ACHN (cell line): Measurements from ENCODE around the gene ELMOD1.
"Not testable (repeated sequence)": the region's sequence is repeated elsewhere in the genome, so short reads cannot be mapped to it uniquely, and the experiment has no call there.

Source experiments
- DNase-seq: peaks from one replicate; pipeline ENCODE4 v3.0.0-alpha.2; 2015
- in situ Hi-C: cut with HindIII; loops from 2 replicates; pipeline ENCODE4 v1.10.0; 2017; ENCODE audit warnings: low sequenced_read_pairs, low pct_ligation_motif_present, low pct_unique_long_range_greater_than_20kb

ELMOD1 gene

GRCh38 chr11:107590460-107591377, at the start of gene ELMOD1:
ELMOD1 (plus strand) TSS chr11:107591147; CDS start chr11:107618190, 27,043 bp downstream.
- peak; percentile 53 for DNase-seq
- in situ Hi-C loops: no loop called here

- in situ Hi-C loops: no loop called here
- no peak for DNase-seq
Observed at GRCh38 chr11:107545101-107545514, 45.8 kb upstream of the ELMOD1 start.

DNA sequence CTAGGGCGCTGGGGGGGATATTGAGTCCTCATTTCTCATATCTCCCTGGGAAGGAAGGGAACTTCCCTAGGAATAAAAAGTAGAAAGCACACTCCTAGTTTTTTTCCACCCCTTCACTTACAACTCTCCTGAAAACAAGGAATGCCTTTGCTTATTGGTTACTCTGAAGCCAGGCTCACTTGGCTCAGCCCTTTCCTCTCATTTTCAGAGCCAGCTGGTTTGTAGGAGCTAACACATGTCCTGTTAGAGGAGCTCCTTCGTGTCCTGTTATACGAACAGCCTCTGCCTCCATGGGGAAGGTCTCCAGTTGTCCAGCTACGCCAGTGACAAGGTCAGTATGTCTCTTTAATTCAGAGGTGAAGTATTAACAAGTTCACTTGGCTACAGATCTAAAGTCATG, 43.0 kb upstream of the ELMOD1 start:
- no peak for DNase-seq
- in situ Hi-C loops: no loop called here

- peak; percentile 49 for DNase-seq
- in situ Hi-C loops: no loop called here
Observed at GRCh38 chr11:107549253-107549953, 41.5 kb upstream of the ELMOD1 start.

DNA sequence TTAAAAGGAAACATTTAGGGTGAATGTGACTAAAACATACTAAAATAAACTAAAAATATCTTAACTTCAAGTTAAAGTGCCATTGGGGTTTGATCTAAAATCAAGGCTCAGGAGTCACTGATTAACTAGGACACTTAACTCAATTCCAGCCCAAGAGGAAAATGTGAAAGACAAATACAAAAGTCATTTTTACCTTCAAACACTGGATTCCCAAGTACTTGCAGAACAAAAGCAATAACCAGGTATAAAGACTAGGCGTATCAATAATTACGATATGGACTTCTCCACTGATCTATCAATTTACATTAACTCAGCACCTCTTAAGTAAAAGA, 41.0 kb upstream of the ELMOD1 start:
- no peak for DNase-seq
- in situ Hi-C loops: no loop called here

GRCh38 chr11:107550304-107550703, 40.6 kb upstream of the ELMOD1 start:
- in situ Hi-C loops: no loop called here
- no peak for DNase-seq

DNA sequence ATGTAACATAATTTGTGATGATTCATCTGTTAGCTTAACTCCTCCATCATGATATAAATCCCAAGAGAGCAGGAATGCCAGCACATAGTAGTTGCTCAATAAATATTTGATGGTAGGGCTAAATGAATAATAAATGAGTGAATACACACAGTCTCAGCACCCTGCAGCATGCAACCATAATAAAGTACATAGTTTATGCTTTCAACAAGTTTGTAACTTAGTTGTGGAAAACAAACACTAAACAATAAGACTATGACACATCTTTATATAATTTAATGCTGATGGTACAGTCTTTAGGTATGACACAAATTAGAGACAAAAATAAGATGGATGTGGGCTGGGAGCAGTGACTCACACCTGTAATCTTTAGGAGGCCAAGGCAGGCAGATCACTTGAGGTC, 29.3 kb upstream of the ELMOD1 start:
- in situ Hi-C loops: no loop called here
- DNase-seq: no peak

DNA sequence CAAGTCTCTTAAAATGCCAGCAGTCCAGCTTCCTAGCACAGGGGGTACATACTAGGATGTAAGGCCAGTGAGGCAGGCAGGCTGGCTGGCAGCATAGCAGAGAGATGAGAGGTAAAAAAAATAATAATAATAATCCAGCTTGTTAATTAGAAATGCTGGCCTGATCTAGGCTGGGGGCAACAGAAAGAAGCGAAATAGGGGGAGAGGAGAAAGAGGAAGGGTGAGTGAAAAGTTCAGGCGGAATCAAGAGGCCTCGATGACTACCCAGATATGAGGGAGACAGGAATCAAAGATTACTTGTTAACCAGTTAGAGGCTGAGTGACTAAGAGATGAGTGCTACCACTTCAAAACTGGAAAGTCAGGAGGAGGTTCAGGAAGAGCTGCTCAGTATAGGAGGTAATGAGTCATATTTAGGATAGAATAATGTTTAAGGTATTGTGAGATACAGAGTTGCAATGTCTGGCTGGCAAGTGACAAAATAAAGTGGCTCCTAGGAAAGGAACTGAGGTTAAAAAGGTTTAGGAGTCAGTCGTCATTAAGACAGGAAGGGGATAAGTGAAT, 28.2 kb upstream of the ELMOD1 start:
- peak; percentile 91 for DNase-seq
- in situ Hi-C loops: no loop called here

DNA sequence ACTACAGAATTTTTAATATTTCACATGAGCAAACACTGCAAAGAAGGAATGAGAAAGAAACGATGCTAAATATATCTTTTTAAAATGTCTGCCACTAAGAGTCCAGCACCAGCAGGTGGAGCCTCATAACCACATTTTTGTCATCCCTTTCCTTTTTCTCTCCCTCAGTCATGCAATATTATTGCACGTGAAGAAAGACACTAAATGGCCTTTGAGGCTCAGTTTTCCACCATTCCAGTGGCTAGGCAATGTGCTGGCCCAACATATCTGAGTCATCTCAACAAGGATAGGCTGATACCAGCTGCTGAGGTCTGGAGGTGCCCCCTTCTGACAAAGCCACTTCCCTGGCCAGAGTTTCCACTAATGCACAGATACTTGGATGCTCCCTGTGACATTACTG, 27.2 kb upstream of the ELMOD1 start:
- DNase-seq: peak; percentile 59
- in situ Hi-C loops: no loop called here

GRCh38 chr11:107564877-107565218, 26.1 kb upstream of the ELMOD1 start:
- in situ Hi-C loops: no loop called here
- DNase-seq: no peak

GRCh38 chr11:107565219-107565937, 25.6 kb upstream of the ELMOD1 start, which contains the start of gene ALKBH8:
ALKBH8 (minus strand) TSS chr11:107565735; CDS start chr11:107560893, 4,842 bp downstream.
- DNase-seq: peak; percentile 70
- in situ Hi-C loops: no loop called here

DNA sequence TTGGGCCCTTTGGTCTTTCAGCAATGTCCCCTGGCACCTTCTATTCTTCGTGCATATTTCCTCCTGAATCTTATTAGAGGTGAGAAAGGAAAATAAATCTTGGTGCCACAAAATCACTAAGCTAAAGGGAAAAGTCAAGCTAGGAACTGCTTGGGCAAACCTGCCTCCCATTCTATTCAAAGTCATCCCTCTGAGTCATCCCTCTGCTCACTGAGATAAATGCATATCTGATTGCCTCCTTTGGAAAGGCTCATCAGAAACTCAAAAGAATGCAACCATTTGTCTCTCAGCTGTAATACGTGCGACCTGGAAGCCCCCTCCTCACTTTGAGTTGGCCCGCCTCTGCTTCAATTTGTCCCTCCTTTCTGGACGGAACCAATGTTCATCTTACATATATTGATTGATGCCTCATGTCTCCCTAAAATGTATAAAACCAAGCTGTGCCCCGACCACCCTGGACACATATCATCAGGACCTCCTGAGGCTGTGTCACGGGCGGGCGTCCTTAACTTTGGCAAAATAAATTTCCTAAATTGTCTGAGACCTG, 24.9 kb upstream of the ELMOD1 start:
- DNase-seq, in situ Hi-C loops: not testable (repeated sequence)

- DNase-seq: no peak
- in situ Hi-C loops: no loop called here
Observed at GRCh38 chr11:107566569-107566968, 24.4 kb upstream of the ELMOD1 start.

- DNase-seq: no peak
- in situ Hi-C loops: no loop called here
Observed at GRCh38 chr11:107567739-107568335, 23.1 kb upstream of the ELMOD1 start.

- in situ Hi-C loops: no loop called here
- no peak for DNase-seq
Observed at GRCh38 chr11:107570015-107570414, 20.9 kb upstream of the ELMOD1 start.

DNA sequence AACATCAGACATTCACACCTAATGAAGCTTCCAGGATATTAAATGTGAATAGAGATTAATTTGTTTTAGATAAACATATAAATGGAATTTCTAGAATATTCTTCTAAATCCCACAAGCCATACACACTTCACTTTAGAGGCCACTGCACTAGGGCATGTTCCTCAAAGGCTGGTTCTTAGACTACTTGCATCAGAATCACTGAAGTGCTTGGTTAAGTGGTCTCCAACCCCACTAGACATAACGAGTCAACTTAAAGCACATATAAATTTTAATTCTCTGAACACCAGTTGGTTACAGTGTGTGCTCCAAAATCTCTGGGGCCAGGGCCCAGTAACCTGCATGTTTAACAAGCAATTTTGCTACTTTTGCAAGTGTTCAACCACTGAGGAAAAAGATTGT, 17.5 kb upstream of the ELMOD1 start:
- DNase-seq: no peak
- in situ Hi-C loops: no loop called here

GRCh38 chr11:107576497-107577345, 14.2 kb upstream of the ELMOD1 start:
- in situ Hi-C loops: not testable (repeated sequence)
- peak; percentile 41 for DNase-seq

DNA sequence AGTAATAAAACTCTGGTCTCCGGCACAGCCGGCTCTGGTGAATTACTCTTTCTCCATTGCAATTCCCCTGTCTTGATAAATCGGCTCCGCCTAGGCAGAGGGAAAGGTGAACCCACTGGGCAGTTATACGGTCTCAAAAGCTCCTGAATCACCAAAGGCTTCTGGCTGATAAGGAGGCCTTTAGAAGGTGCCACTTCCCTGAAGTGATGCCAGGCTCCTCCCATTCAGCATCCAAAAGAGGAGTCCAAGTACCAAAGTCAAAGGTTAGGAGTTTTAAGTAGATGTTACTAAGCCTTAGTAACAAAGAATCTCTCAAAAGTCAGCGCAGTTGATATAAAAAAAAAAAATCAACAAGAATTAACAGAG, 13.6 kb upstream of the ELMOD1 start:
- no peak for DNase-seq
- in situ Hi-C loops: no loop called here
